HEK293T (cell line): Measurements from ENCODE around the gene C8A.

Source experiments
- CTCF ChIA-PET: fragments of 350-600 bp; formaldehyde crosslinking; extraction: SDS; loops from one replicate; lab custom pipeline; 2021; ENCODE audit warnings: antibody characterized with exemption, inconsistent platforms; lab: Yijun Ruan, JAX
- POLR2A ChIA-PET: fragments of 350-600 bp; formaldehyde crosslinking; extraction: SDS; loops from one replicate; lab custom pipeline; 2020; ENCODE audit warnings: antibody characterized with exemption, inconsistent platforms; lab: Yijun Ruan, JAX
- DNase-seq: peaks from one replicate; pipeline ENCODE4 v3.0.0; 2012; ENCODE audit warnings: mixed read lengths; ENCODE audit errors: extremely low spot score
- ARNT ChIP-seq: fragments of 450-650 bp; IDR thresholded peaks from 2 replicates; pipeline ENCODE4 v1.6.1; 2017; ENCODE audit warnings: mild to moderate bottlenecking
- BHLHE40 ChIP-seq: fragments of 450-650 bp; IDR thresholded peaks from 2 replicates; pipeline ENCODE4 v1.6.1; 2016; ENCODE audit warnings: mild to moderate bottlenecking, moderate library complexity, borderline replicate concordance
- CTBP1 ChIP-seq: fragments of 450-650 bp; IDR thresholded peaks from 2 replicates; pipeline ENCODE4 v1.6.1; 2016; ENCODE audit warnings: borderline replicate concordance
- ELF4 ChIP-seq: fragments of 450-650 bp; IDR thresholded peaks from 2 replicates; pipeline ENCODE4 v1.6.1; 2017; ENCODE audit warnings: antibody characterized with exemption
- FOXA1 ChIP-seq: fragments of 450-650 bp; IDR thresholded peaks from 2 replicates; pipeline ENCODE4 v1.6.1; 2016; ENCODE audit warnings: mild to moderate bottlenecking
- FOXK2 ChIP-seq: fragments of 450-650 bp; IDR thresholded peaks from 2 replicates; pipeline ENCODE4 v1.6.1; 2016; ENCODE audit warnings: mild to moderate bottlenecking
- FOXM1 ChIP-seq: fragments of 450-650 bp; IDR thresholded peaks from 2 replicates; pipeline ENCODE4 v1.6.1; 2017; ENCODE audit warnings: mild to moderate bottlenecking, borderline replicate concordance
- HDGF ChIP-seq: fragments of 450-650 bp; IDR thresholded peaks from 2 replicates; pipeline ENCODE4 v1.6.1; 2017; ENCODE audit warnings: antibody characterized with exemption, borderline replicate concordance
- L3MBTL2 ChIP-seq: fragments of 450-650 bp; conservative IDR thresholded peaks from 2 replicates; pipeline ENCODE4 v1.6.1; 2016; ENCODE audit warnings: mild to moderate bottlenecking
- LEF1 ChIP-seq: fragments of 450-650 bp; IDR thresholded peaks from 2 replicates; pipeline ENCODE4 v1.6.1; 2017; ENCODE audit warnings: mild to moderate bottlenecking, borderline replicate concordance
- NFRKB ChIP-seq: fragments of 450-650 bp; IDR thresholded peaks from 2 replicates; pipeline ENCODE4 v1.6.1; 2016; ENCODE audit warnings: mild to moderate bottlenecking, moderate library complexity
- SP1 ChIP-seq: fragments of 450-650 bp; IDR thresholded peaks from 2 replicates; pipeline ENCODE4 v1.6.1; 2017
- SUZ12 ChIP-seq: fragments of 450-650 bp; IDR thresholded peaks from 2 replicates; pipeline ENCODE4 v1.6.1; 2016; ENCODE audit warnings: mild to moderate bottlenecking
- TARDBP ChIP-seq: fragments of 450-650 bp; IDR thresholded peaks from 2 replicates; pipeline ENCODE4 v1.6.1; 2016
- ZNF384 ChIP-seq: fragments of 450-650 bp; IDR thresholded peaks from 2 replicates; pipeline ENCODE4 v1.6.1; 2016
- TF ChIP-seq, protein P1 (sequence below): fragments of 450-650 bp; IDR thresholded peaks from 2 replicates; pipeline ENCODE4 v1.6.1; 2016

Gene C8A

DNA sequence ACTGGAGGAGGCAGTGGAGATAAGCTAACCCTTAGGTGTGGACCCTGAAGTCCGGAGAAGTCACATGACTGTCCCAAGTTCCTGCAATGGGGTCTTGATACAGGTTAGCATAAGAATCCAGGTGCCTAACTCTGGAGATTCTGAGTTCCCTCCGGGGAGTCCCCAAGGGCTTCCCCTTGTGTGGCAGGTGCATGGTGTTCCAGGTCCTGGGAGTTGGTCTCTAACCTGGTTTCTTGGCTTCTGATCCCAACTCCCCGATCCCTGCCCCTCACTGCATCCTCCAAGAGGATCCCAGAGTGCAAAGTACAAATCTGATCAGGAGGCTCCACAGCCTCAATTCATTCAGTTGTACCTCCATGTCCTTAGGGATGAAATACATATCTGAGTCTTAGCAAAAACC is 9.3 kb upstream of the C8A start:
- ChIA-PET POLR2A (no interaction called here), CTCF (no interaction called here)
- TF ChIP-seq FOXA1 (no peak), FOXK2 (no peak)
- TF ChIP-seq, protein P1, sequence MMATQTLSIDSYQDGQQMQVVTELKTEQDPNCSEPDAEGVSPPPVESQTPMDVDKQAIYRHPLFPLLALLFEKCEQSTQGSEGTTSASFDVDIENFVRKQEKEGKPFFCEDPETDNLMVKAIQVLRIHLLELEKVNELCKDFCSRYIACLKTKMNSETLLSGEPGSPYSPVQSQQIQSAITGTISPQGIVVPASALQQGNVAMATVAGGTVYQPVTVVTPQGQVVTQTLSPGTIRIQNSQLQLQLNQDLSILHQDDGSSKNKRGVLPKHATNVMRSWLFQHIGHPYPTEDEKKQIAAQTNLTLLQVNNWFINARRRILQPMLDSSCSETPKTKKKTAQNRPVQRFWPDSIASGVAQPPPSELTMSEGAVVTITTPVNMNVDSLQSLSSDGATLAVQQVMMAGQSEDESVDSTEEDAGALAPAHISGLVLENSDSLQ = no peak
- DNase-seq = no peak

DNA sequence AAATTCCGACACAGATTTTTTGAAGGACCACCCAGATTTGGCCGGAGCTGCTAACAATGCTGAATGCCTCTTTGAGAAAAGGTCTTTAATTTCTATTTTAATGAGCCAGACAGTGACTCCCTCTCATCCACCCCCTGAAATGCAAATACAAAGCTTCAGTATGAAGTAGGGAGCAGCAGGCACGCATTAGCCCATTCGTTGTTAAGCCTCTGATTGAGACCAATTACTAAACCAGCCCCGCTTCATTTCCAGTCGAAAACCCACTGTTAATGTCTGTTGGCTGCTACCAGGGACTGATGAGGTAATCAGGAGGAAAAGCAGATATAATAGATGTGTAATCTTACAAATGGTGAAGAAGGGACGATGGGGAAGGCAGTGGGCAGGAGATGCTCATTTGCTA is 4.8 kb upstream of the C8A start:
- ChIA-PET CTCF (interaction anchor here (0.6 to 0.7 kb wide), 2 partner anchors 80 to 270 kb away, joined by 4 read pairs; no protein-coding TSS in a partner anchor), POLR2A (no interaction called here)
- DNase-seq = no peak
- no peak for TF ChIP-seq FOXM1
- TF ChIP-seq, protein P1 = no peak
- no peak for TF ChIP-seq TARDBP
- TF ChIP-seq SUZ12 = no peak
- TF ChIP-seq ELF4 = no peak
- no peak for TF ChIP-seq BHLHE40
- no peak for TF ChIP-seq L3MBTL2
- no peak for TF ChIP-seq FOXK2

DNA sequence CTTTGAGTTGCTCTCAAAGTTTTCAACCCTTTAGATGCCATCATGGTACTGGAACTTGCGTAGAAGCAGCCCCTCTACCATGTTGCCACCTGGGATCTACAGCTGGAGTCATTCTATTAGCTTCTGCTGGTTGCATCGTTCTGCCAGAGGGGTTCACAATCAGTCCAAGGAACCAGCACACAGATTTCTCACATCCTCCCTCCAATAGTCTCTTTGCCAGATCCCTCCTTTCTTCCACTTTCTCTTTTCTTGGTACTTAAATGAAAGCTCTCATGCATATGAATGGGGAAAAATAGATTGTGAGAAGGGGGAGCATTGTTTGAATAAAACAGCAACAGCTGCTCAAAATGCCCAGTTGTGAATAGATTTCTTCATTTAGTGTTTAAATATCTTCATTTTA is 4.2 kb upstream of the C8A start:
- ChIA-PET POLR2A (no interaction called here), CTCF (no interaction called here)
- TF ChIP-seq SP1 (no peak), ELF4 (no peak), FOXM1 (no peak), FOXA1 (no peak), ARNT (no peak), ZNF384 (no peak)
- no peak for DNase-seq

DNA sequence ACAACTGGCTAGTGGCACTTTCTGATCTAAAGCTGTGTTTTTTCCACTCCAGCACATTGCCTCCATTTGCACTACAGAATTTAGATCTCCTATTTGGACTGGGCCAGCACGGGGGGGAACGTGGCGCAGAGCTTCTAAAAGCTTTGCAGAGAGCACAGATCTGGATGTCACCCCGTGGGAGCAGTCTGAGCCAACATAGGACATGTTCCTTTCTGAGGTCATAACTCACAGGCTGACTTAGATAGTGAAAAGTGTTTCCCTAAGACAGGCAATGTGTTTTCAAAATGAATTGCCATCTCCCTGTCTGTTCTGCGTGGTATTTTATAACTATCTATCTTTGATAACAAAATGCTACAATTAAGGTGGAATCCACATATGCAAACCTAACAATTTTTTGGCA is 3.7 kb upstream of the C8A start:
- DNase-seq = no peak
- POLR2A ChIA-PET = no interaction called here
- CTCF ChIA-PET = no interaction called here
- no peak for TF ChIP-seq LEF1
- TF ChIP-seq, protein P1 = no peak

DNA sequence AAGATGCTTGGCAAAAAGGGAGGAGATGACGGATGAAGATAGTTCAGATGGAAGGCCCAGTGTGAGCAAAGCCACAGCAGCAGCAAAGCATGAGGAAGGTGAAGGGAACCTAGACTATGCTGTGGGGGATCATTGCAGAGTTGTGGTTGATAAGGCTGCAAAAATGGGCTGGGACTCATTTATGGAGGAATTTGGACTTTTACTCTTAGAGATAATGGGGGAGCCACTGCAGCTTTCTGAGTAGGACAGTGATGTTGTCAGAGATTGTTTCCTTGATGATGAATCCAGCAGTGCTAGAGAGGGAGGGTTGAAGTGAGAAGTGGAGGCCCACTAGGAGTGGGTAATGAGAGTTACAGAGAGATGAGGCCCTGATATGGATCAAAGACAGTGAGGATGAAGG is 2.1 kb upstream of the C8A start:
- POLR2A ChIA-PET = no interaction called here
- DNase-seq = no peak
- CTCF ChIA-PET = no interaction called here

DNA sequence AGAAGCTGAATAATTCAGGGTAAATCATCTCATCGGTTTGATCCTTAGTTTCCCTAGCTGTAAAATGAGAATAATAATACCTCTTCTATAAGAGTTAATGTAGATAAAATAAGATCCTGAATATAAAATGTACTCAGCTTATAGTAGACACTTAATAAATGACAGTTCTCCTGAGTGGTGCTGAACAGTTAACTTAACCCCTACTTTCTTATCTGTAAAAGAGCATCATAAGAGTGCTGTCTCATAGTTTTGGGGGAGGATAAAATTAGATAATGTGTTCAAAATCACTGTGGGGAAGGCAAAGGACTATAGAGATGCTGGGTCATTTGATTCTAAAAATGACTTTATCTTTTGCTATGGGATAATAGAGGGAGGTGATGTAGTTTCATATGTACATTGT is 593 bp downstream of the C8A start:
- POLR2A ChIA-PET = no interaction called here
- TF ChIP-seq L3MBTL2 = no peak
- TF ChIP-seq, protein P1 = no peak
- TF ChIP-seq BHLHE40 = no peak
- TF ChIP-seq TARDBP = no peak
- no peak for DNase-seq
- CTCF ChIA-PET = no interaction called here

More for the DNA sequence above, 2.1 kb upstream of the C8A start:
- no peak for TF ChIP-seq L3MBTL2
- TF ChIP-seq ZNF384 = no peak

DNA sequence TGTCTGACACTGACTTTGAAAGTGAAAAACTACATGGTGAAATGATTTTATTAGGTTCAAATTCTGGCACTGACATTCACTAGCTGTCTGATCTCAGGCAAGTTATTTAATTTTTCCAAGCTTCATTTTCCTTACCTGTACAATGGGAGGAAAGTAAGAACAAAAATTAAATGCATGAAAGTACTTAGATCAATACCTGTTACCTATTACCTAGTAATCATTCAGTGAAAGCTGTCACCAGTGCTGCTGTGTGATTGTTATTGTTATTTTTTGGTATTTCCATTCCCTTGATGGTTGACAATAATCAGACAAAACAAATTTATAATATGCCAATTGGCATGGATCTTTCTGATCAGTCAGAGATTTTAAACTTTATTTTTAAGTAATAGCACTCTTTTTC is 1.6 kb downstream of the C8A start:
- DNase-seq = no peak
- no peak for TF ChIP-seq FOXK2
- ChIA-PET CTCF (no interaction called here), POLR2A (no interaction called here)

DNA sequence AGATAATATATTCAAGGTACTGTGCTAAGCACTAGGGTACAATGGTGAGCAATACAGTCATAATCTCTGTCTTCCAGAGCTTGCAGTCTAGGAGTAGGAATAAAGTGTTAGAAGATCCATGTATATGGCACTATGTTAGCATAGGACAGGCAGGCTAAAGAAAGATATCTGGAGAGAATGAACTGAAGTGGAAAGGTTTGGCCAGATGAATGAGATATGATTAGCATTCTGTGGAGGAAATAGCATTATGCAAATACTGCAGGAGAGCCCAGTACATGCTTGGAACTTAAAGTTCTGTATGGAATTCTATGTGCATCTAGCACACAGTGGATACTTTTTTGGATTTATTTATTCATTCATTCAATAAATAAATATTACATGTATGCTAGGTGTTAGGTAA is 4.7 kb downstream of the C8A start:
- DNase-seq = no peak
- ChIA-PET CTCF (no interaction called here), POLR2A (no interaction called here)
- TF ChIP-seq NFRKB = no peak
- no peak for TF ChIP-seq FOXA1
- no peak for TF ChIP-seq HDGF
- TF ChIP-seq FOXM1 = no peak
- TF ChIP-seq L3MBTL2 = no peak
- TF ChIP-seq, protein P1 = no peak
- TF ChIP-seq TARDBP = no peak
- no peak for TF ChIP-seq ARNT
- TF ChIP-seq CTBP1 = no peak
- no peak for TF ChIP-seq ELF4
- TF ChIP-seq SP1 = no peak
- no peak for TF ChIP-seq FOXK2
- no peak for TF ChIP-seq SUZ12
- TF ChIP-seq ZNF384 = no peak
- TF ChIP-seq LEF1 = no peak
- TF ChIP-seq BHLHE40 = no peak
